ENCODE measurements around the gene NSMCE3. TPM values are rescaled to one million over a fixed set of nuclear protein-coding genes. Genes with fewer than 3 reads are reported as not detected.

Gene NSMCE3
- total RNA-seq, 2 donors from 2014 or later: 31.5 to 40.8 TPM

DNA sequence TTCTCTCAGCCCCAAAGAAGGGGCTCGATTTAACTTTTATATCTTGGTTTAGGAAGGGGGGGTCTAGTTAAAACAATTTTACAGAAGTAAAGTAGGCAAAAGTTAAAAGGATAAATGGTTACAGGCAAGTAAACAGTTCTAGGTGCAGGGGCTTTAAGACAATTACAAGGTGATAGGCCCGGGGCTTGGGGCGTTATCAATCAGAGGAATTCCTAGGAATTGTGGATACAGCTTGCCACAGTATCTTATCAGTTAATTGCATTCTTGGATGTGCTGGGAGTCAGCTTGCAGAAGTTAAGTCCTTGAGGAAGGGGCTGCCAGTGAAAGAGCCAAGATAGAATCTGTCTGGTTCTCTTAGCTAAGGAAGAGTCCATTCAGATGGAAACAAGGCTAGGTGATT lies 52.7 kb downstream of the NSMCE3 start:
- H3K27ac ChIP-seq (ENCODE audit: low read depth, low read length): peak overlapping the region; percentile 66
- peaks cover 4% of the 10 kb centered on the region for H3K4me1 ChIP-seq (ENCODE audit: control insufficient read depth, insufficient read depth, low read length)
- H3K9me3 ChIP-seq (ENCODE audit: control insufficient read depth, low read length): peaks cover 45% of the 10 kb centered on the region
- TF ChIP-seq, protein P1, sequence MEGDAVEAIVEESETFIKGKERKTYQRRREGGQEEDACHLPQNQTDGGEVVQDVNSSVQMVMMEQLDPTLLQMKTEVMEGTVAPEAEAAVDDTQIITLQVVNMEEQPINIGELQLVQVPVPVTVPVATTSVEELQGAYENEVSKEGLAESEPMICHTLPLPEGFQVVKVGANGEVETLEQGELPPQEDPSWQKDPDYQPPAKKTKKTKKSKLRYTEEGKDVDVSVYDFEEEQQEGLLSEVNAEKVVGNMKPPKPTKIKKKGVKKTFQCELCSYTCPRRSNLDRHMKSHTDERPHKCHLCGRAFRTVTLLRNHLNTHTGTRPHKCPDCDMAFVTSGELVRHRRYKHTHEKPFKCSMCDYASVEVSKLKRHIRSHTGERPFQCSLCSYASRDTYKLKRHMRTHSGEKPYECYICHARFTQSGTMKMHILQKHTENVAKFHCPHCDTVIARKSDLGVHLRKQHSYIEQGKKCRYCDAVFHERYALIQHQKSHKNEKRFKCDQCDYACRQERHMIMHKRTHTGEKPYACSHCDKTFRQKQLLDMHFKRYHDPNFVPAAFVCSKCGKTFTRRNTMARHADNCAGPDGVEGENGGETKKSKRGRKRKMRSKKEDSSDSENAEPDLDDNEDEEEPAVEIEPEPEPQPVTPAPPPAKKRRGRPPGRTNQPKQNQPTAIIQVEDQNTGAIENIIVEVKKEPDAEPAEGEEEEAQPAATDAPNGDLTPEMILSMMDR (conservative IDR thresholded peaks at IDR 0.05): no peak
- Mint-ChIP-seq H3K36me3 (ENCODE audit: low read depth) (peaks cover 38% of the 10 kb centered on the region), H3K9me3 (peaks cover 60% of the 10 kb centered on the region), H3K4me3 (peak overlapping the region; percentile 16), H3K4me1 (peaks cover 43% of the 10 kb centered on the region), H3K27me3 (ENCODE audit: insufficient read depth) (no peaks in the 10 kb centered on the region), H3K27ac (peak overlapping the region; percentile 99)
- peak overlapping the region; percentile 86 for H3K9ac ChIP-seq (ENCODE audit: extremely low read depth, low read length, poor library complexity, severe bottlenecking)
- H3K4me3 ChIP-seq (ENCODE audit: low read length): peak overlapping the region; percentile 64
- 22 to 49% methylated on average over 2 to 3 of the region's 3 CpGs for WGBS, 2 experiments (ENCODE audit: insufficient coverage in 1 of 2, insufficient read length in 1 of 2)
- H3K36me3 ChIP-seq (ENCODE audit: control insufficient read depth, insufficient read depth, low read length): no peaks in the 10 kb centered on the region
- no peaks in the 10 kb centered on the region for H3K27me3 ChIP-seq (ENCODE audit: control insufficient read depth, insufficient read depth, low read length, poor library complexity, severe bottlenecking)
- peak; percentile 68 for DNase-seq

Data from endodermal cell (in vitro differentiated cells).